Heart left ventricle (tissue), 16 donors: Measurements from ENCODE around the gene TEX264. TPM values are rescaled to one million over a fixed set of nuclear protein-coding genes. Genes with fewer than 3 reads are reported as not detected.
"Not testable (repeated sequence)": the region's sequence is repeated elsewhere in the genome, so short reads cannot be mapped to it uniquely, and the experiment has no call there.

Experiments used
- ATAC-seq, 4 donors: fragments of 200-7000 bp; cut with Tn5 transposase; one replicate each; pipeline ENCODE4 v1.9.1; 2020 to 2022; ENCODE audit warnings: moderate library complexity in 4 of 4, mild to moderate bottlenecking in 3 of 4, moderate number of reproducible peaks in 1 of 4
- DNase-seq, 5 donors: peaks; one replicate each; pipeline ENCODE4 v3.0.0-alpha.2; 2020
- H3K27ac ChIP-seq, 12 donors: fragments of 200-600 bp; sonication (generic) in 4 of 12; one replicate each; pipeline versions ENCODE4 v1.5.0 to v1.8.0; 2016 to 2022; ENCODE audit warnings: mild to moderate bottlenecking in 2 of 12
- H3K27me3 ChIP-seq, 9 donors: fragments of 200-600 bp; sonication (generic) in 2 of 9; one replicate each; pipeline versions ENCODE4 v1.5.1 to v1.8.0; 2016 to 2022; ENCODE audit warnings: mild to moderate bottlenecking in 3 of 9
- H3K36me3 ChIP-seq, 9 donors: fragments of 200-600 bp; sonication (generic) in 2 of 9; one replicate each; pipeline versions ENCODE4 v1.5.0 to v1.8.0; 2018 to 2022; ENCODE audit warnings: mild to moderate bottlenecking in 2 of 9
- H3K4me1 ChIP-seq, 12 donors: fragments of 200-600 bp; sonication (generic) in 4 of 12; one replicate each; pipeline versions ENCODE4 v1.5.0 to v1.8.0; 2016 to 2022; ENCODE audit warnings: mild to moderate bottlenecking in 3 of 12
- H3K4me3 ChIP-seq, 12 donors: fragments of 200-600 bp; sonication (generic) in 4 of 12; one replicate each; pipeline versions ENCODE4 v1.5.0 to v1.8.0; 2017 to 2022; ENCODE audit warnings: mild to moderate bottlenecking in 9 of 12, moderate library complexity in 4 of 12
- H3K9me3 ChIP-seq, 12 donors: fragments of 200-600 bp; sonication (generic) in 4 of 12; one replicate each; pipeline versions ENCODE4 v1.5.0 to v1.8.0; 2016 to 2022; ENCODE audit warnings: mild to moderate bottlenecking in 1 of 12
- CTCF ChIP-seq, 12 donors: fragments of 200-600 bp; sonication (generic) in 4 of 12; IDR thresholded peaks; one replicate each; pipeline versions ENCODE4 v1.5.0 to v1.8.0; 2018 to 2022; ENCODE audit warnings: antibody characterized with exemption in 12 of 12, mild to moderate bottlenecking in 5 of 12
- POLR2A ChIP-seq, 2 donors: fragments of 450-650 bp; IDR thresholded peaks; one replicate each; pipeline ENCODE4 v1.6.1; 2017; ENCODE audit warnings: antibody characterized with exemption in 2 of 2, mild to moderate bottlenecking in 2 of 2, moderate library complexity in 2 of 2
- WGBS, 4 donors: extraction: QIAGEN DNeasy Blood & Tissue Kit in 2 of 4; methylation state at CpG; one replicate each; pipeline versions ENCODE4 v1.1.5 to v1.1.7; 2013 to 2018; 5-methylcytosine and 5-hydroxymethylcytosine counted together
- intact Hi-C, 10 donors: fragments of 100-400 bp; cut with DNase I; formaldehyde crosslinking; loops; one replicate each; pipeline versions ENCODE4 v1.11.1 to v1.14.2; 2022
- polyA plus RNA-seq, 2 donors: library from polyadenylated mRNA; stranded (reverse); fragments of 200-250 nt; gene quantifications; one replicate each; pipeline ENCODE4 v1.2.3, GENCODE V29; 2013
- total RNA-seq, 9 donors: library from RNA; depleted of rRNA in 2 of 9; stranded (reverse); fragments of >200 nt in 2 of 9; fragmentation: NEBNext Ultra II Directional in 3 of 9; extraction: Animal tissue kit (Norgen Biotek cat#: 25700) in 3 of 9; gene quantifications; one replicate each; pipeline versions ENCODE4 v1.1.0 to v1.2.4, GENCODE V29; 2016 to 2023
- donor health status: ischemic (EF 13 %, LVEDD 7.1; RV severe dilation, severe dysfunction).
- donor health status: healthy with polysubstance abuse.
- donor health status: DM: no; HTN: yes; CAD: no.
- donor health status: DM: no; HTN: no; CAD: no.
- donor health status: ischemic (EF 25% LVEDD 6.9; RV normal size, moderate dysfunction).
- donor health status: ischemic (EF 25% LVEDD 5.7; RV mildly dilated, moderate dysfunction).
- donor health status: healthy.
- donor health status: DM: yes; HTN: yes; CAD: no.
- donor health status: ischemic (EF 35%, LVEDD 5.7; RV mildly dilated, moderate dysfunction).
- donor health status: nonischemic (EF 11% LVEDD 7.7; RV severe dilation, severe dysfunction).
- donor health status: DM: yes; HTN: yes; CAD: no.
- donor health status: PGD.
- donor health status: ischemic (EF 29% LVEDD 5.4; RV normal size, mild dysfunction).
- donor health status: nonischemic (EF 23%, LVEDD 6.1; RV moderate dilation, normal function).

TEX264 gene
- total and polyA plus RNA-seq, 11 donors = 29.5 to 69.0 (median 40.0) TPM

GRCh38 chr3:51646091-51646490 lies 25.0 kb upstream of the TEX264 start:
- TF ChIP-seq CTCF (IDR thresholded peaks at IDR 0.05) (no peak), POLR2A (IDR thresholded peaks at IDR 0.05) (no peak)
- Histone ChIP-seq H3K27ac (no peak overlapping the region), H3K9me3 (peaks cover 0 to 8% (median 0%) of the 10 kb centered on the region in 12 donors), H3K36me3 (peaks cover 11 to 97% (median 92%) of the 10 kb centered on the region in 9 donors), H3K4me3 (no peak overlapping the region), H3K27me3 (no peaks in the 10 kb centered on the region), H3K4me1 (no peaks in the 10 kb centered on the region)
- ATAC-seq (no peak), DNase-seq (no peak)
- 85 to 92% (median 92%) methylated on average over 9 of the region's 9 CpGs for WGBS, 4 donors
- intact Hi-C loops = no loop called here

- ATAC-seq, DNase-seq, H3K27ac ChIP-seq, intact Hi-C loops, H3K4me1 ChIP-seq, H3K4me3 ChIP-seq, H3K27me3 ChIP-seq: not testable (repeated sequence)
- H3K36me3 ChIP-seq = peaks cover 3 to 63% (median 52%) of the 10 kb centered on the region in 9 donors
- WGBS, 4 donors = 93 to 97% (median 95%) methylated on average over 2 of the region's 2 CpGs
- peaks cover 0 to 17% (median 0%) of the 10 kb centered on the region in 12 donors for H3K9me3 ChIP-seq
Observed at GRCh38 chr3:51652103-51652502, 18.9 kb upstream of the TEX264 start.

GRCh38 chr3:51653409-51653808 lies 17.6 kb upstream of the TEX264 start:
- peaks cover 0 to 10% (median 0%) of the 10 kb centered on the region in 12 donors for H3K9me3 ChIP-seq
- 95 to 100% (median 98%) methylated on average over 1 to 2 of the region's 2 CpGs for WGBS, 4 donors
- H3K27me3 ChIP-seq, H3K27ac ChIP-seq, intact Hi-C loops, H3K4me1 ChIP-seq, DNase-seq, ATAC-seq, H3K4me3 ChIP-seq: not testable (repeated sequence)
- H3K36me3 ChIP-seq = peaks cover 0 to 63% (median 52%) of the 10 kb centered on the region in 9 donors

GRCh38 chr3:51657234-51657633 lies 13.8 kb upstream of the TEX264 start:
- H3K4me3 ChIP-seq = no peak overlapping the region
- TF ChIP-seq CTCF (IDR thresholded peaks at IDR 0.05) = no peak
- TF ChIP-seq POLR2A (IDR thresholded peaks at IDR 0.05) = no peak
- H3K4me1 ChIP-seq = no peaks in the 10 kb centered on the region
- H3K27me3 ChIP-seq = no peaks in the 10 kb centered on the region
- DNase-seq (no peak), ATAC-seq (no peak)
- H3K27ac ChIP-seq = no peak overlapping the region
- peaks cover 0 to 80% (median 67%) of the 10 kb centered on the region in 9 donors for H3K36me3 ChIP-seq
- peaks cover 0 to 7% (median 0%) of the 10 kb centered on the region in 12 donors for H3K9me3 ChIP-seq
- intact Hi-C loops = no loop called here
- WGBS, 4 donors = 88 to 94% (median 90%) methylated on average over 3 of the region's 3 CpGs

GRCh38 chr3:51659942-51660341 lies 11.1 kb upstream of the TEX264 start:
- 97 to 98% (median 98%) methylated on average over 9 of the region's 9 CpGs for WGBS, 4 donors
- ATAC-seq (no peak), DNase-seq (no peak)
- TF ChIP-seq POLR2A (IDR thresholded peaks at IDR 0.05) (no peak), CTCF (IDR thresholded peaks at IDR 0.05) (no peak)
- Histone ChIP-seq H3K9me3 (no peaks in the 10 kb centered on the region), H3K36me3 (peaks cover 0 to 90% (median 80%) of the 10 kb centered on the region in 9 donors), H3K27ac (no peak overlapping the region), H3K4me1 (no peaks in the 10 kb centered on the region), H3K4me3 (no peak overlapping the region), H3K27me3 (no peaks in the 10 kb centered on the region)
- intact Hi-C loops = loop anchor here in 1 of 10 donors (10.0 kb wide), 1 partner anchor 265 kb away; the partner anchor contains the start of gene RBM15B
